GM04503 (cell line): ENCODE data around the gene OR2T27.
"Not testable (repeated sequence)": the region's sequence is repeated elsewhere in the genome, so short reads cannot be mapped to it uniquely, and the experiment has no call there.

Experiments used
- DNase-seq: peaks from one replicate; pipeline ENCODE4 v3.0.0-alpha.2; 2012; ENCODE audit warnings: low read depth

The OR2T27 gene

GRCh38 chr1:248655354-248655753 lies at the start of gene OR2T27:
TSS of gene OR2T27 (minus strand) at chr1:248655528. CDS start at chr1:248650884, 4,644 bp downstream.
- DNase-seq: not testable (repeated sequence)

DNA sequence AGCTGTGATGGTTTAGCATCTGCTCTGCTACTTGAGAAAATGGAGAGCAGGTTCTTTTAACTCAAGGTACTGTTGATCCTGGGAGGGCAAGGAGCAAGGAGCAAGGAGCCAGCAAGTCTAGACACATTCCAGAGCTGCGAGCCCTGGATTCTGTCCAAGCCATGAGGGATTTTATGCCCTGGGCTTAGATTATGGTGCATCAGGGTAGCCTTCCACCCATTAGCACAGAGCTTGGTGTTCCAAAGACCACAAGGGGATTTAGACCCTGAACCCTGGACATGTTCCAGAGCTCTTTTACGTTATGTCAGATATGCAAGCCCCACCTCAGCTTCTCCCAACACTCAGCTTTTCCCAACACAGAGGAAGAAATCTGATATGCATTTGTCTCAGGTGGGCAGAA lies 49.3 kb upstream of the OR2T27 start:
- DNase-seq: no peak

DNA sequence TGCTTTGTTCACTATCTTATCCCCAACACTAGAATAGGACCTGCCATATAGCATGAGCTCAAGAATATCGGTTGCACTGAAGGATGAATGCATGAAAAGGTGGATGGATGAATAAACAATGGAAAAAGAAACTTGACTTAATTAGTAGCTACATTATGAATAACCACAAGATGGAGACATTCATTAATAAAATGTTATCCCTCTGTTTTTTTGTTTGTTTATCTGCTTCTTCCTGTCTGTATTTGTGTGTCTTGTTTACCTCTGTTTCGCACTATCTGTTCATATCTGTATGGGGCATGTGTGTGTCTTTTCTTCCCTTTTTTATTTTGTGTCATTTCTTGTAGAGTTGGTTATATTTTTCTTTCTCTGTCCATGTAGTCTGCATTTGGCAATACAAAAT lies 48.3 kb upstream of the OR2T27 start:
- DNase-seq: no peak

GRCh38 chr1:248702714-248703113 lies 47.4 kb upstream of the OR2T27 start, which contains the start of gene OR14I1:
TSS of gene OR14I1 (minus strand) at chr1:248702766.
- DNase-seq: no peak

GRCh38 chr1:248699099-248699498 lies 43.8 kb upstream of the OR2T27 start:
- DNase-seq: no peak

GRCh38 chr1:248697907-248698306 lies 42.6 kb upstream of the OR2T27 start:
- no peak for DNase-seq

GRCh38 chr1:248696774-248697173 lies 41.4 kb upstream of the OR2T27 start:
- no peak for DNase-seq

DNA sequence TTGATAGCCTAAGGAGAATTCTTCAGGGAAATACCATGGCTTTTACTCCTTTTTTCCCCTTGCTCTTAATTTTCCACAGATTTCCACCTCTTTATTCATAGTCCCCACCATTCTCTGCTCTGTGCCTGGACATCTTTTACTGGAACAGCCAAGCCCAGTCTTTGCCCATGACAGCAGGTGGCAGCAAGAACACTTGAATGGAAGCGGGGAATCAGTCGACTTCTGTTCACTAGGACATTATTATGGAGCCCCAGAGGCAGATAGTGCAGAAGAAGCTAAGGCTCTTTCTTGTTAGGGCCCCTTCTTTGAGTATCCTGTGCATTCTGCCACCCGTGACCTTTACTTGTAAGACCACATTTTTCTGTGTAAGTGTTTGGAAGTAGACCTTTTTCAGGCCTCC lies 40.9 kb upstream of the OR2T27 start:
- no peak for DNase-seq

- peak; percentile 5 for DNase-seq
Measured at GRCh38 chr1:248695451-248696132, 40.3 kb upstream of the OR2T27 start.

DNA sequence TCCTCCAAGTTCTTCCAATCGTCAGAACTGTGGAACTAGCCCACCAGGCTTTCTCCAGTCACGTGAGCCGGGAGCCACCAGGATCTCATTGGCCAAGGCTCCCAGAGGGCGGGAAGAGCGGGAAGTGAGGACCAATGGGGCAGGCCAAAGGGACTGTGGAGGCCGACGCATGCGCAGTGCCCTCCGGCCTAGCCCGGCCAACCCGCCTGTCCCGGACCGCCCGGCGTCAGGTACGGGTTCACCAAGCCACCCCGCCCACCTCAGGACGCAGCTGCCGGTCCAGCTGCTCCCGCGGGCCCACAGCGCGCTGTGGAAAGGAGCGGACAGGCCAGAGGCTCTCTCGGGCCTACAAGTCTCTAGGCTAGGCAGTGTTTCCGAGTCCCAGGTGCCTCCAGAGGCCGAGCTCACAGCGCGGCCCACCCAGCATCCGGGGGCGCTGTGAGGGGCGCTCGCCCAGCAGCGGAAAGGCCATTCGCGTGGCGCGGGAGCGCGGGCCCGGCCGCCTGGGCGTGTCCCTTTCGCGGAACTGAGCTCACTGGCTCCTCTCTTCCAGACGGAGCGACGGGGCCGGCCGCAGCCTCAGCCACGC lies 36.3 kb upstream of the OR2T27 start:
- no peak for DNase-seq

GRCh38 chr1:248688527-248689298 lies 33.4 kb upstream of the OR2T27 start:
- no peak for DNase-seq

GRCh38 chr1:248686815-248687214 lies 31.5 kb upstream of the OR2T27 start:
- DNase-seq: no peak

- DNase-seq: no peak
Measured at GRCh38 chr1:248681651-248682050, 26.3 kb upstream of the OR2T27 start.

GRCh38 chr1:248670003-248670402 lies 14.7 kb upstream of the OR2T27 start:
- DNase-seq: no peak

DNA sequence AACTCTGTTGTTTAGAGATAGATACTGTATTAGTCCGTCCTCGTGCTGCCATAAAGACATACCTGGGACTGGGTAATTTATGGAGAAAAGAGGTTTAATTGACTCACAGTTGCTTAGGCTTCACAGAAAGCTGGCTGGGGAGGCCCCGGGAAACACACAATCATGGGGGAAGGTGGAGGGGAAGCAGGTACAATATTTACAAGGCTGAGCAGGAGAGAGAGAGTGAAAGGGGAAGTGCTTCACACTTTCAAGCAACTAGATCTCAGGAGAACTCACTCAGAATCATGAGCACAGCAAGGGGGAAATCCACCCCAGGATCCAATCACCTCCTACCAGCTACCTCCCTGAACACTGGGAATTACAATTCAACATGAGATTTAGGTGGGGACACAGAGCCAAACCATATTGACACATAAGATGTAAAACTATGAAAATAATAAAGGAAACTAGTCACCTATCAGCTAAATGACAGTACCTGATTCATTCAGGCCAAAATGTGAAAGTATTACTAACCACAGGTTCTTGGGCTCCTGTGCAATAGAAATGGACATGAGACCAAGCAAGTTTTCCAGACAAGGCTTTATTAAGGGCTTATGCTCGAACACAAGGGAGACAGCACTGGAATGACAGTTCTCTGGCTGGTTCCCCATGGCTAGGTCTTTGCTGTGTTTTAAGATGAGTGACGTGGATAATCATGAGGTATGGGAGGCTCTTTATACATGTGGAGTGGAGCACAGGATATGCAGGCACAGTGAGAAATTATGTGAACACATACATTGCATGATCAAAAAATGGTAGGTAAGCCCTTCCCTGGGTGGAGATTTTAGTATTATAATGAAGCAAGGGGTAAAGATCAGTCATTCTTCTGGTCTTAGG lies 8.4 kb upstream of the OR2T27 start:
- DNase-seq: not testable (repeated sequence)

DNA sequence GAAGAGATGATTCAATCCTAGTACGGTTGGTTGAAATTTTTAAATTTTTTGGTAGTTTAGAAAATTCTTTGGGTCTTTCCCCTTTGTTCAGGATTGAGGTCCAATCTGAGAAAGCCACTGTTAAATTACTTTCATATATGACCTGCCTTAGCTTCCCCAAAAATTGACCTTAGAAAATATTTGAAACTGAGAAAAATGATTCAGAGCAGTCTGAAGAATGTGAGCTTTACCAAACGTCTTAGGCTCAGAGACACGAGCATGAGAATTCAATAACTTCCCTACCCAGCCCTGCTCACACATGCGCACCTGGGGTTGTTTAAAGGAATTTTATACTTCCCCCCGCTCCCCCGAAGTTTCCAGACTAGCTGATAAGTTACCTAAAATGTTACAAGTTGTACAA lies 1.5 kb upstream of the OR2T27 start:
- DNase-seq: not testable (repeated sequence)

- not testable (repeated sequence) for DNase-seq
Measured at GRCh38 chr1:248648770-248649536, 6.4 kb downstream of the OR2T27 start.

- not testable (repeated sequence) for DNase-seq
Measured at GRCh38 chr1:248645178-248645577, 10.2 kb downstream of the OR2T27 start, which contains the start of gene OR2T35. TSS of gene OR2T35 (minus strand) at chr1:248645278. CDS start at chr1:248639258, 6,020 bp downstream.

DNA sequence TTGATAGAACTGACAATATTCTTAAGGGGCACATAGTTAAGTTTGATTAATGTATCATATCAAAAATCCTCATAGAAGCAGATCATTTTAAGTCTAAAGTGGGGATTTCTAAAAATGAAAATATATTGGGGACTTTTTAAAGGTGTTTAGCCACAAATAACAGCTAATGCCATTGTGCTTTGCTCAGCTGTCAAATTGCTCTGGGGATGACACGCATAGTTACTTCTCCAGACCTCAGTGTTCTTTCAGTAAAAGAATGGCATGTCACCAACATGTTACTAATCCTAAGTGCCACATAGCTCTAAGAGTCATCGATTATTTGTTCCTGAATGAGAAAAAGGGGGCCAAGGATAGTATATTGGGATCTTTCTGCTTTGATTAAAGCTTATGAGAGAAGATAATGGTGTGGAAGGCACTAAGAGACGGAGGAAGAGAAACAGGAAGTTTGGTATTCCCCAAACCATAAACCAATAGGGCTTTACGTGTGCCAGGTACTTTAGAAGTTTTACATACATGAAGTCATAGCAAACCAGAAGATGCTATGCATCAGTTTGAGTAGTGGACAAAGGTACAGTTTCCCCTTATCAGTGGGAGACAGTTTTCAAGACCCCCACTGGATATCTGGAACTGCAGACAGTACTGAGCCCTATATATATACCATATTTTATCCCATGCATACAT lies 12.2 kb downstream of the OR2T27 start:
- DNase-seq: not testable (repeated sequence)

DNA sequence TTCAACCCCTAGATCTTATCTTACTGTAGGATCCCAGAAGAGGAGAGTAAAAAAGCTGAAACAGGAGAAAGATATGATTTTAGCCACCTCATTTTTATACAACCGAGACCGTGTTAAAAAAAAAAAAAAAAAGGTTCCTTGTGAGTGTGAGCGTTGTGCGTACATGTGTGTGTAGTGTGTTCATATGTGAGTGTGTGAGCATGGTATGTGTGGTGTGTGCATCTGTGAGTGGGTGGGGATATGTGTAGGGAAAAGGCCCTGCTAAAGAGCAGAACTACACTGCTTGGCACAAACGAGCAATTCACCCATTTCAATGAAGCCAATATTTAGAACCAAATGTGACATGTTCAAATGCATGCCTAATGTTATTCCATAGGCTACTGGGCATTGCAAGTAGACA lies 13.7 kb downstream of the OR2T27 start:
- DNase-seq: not testable (repeated sequence)
